ENCODE measurements around the gene SEMA4D.

SEMA4D gene

DNA sequence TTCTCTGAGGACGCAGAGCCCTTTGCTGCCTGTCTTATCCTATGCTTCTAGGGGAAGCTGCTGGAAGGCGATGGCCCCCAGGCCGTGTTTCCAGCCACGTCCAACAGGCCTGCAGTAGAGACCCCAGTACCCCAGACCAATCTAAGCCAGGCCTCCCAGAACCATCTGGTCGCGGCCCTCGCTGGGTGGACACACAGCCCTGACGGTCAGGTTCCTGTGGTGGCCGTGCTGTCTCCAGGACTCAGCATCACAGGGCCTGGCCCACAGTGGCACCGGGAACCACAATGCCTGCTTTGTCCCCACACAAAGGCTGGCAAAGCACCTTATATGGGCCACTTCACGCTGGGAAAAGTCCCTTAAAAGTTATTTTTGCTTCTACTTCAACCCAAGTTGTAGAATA is 44.5 kb downstream of the SEMA4D start:
- TF ChIP-seq POLR2A (IDR thresholded peaks at IDR 0.05; ENCODE audit: low read depth, low read length): no peak
- FAIRE-seq (no peak), DNase-seq (ENCODE audit: insufficient read length, low spot score) (no peak)

GRCh38 chr9:89452561-89452960 is 45.4 kb downstream of the SEMA4D start:
- FAIRE-seq (no peak), DNase-seq (ENCODE audit: insufficient read length, low spot score) (no peak)
- no peak for TF ChIP-seq POLR2A (IDR thresholded peaks at IDR 0.05; ENCODE audit: low read depth, low read length)

DNA sequence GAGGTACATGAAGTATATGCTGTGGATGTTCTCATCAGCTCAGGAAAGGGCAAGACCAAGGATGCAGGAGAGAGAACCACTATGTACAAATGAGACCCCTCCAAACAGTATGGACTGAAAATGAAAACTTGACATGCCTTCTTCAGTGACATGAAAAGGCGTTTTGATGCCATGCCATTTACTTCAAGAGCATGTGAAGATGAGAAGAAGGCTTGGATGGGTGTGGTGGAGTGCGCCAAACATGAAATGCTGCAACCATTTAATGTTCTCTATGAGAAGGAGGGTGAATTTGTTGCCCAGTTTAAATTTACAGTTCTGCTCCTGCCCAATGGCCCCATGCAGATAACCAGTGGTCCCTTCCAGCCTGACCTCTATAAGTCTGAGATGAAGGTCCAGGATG is 47.7 kb downstream of the SEMA4D start:
- no peak for TF ChIP-seq POLR2A (IDR thresholded peaks at IDR 0.05; ENCODE audit: low read depth, low read length)
- no peak for DNase-seq (ENCODE audit: insufficient read length, low spot score)
- FAIRE-seq: no peak

- no peak for TF ChIP-seq POLR2A (IDR thresholded peaks at IDR 0.05; ENCODE audit: low read depth, low read length)
- DNase-seq (ENCODE audit: insufficient read length, low spot score): no peak
- no peak for FAIRE-seq
These were observed 48.6 kb downstream of the SEMA4D start for GRCh38 chr9:89449261-89449671.

GRCh38 chr9:89448821-89449220 is 49.1 kb downstream of the SEMA4D start:
- DNase-seq (ENCODE audit: insufficient read length, low spot score) (no peak), FAIRE-seq (no peak)
- no peak for TF ChIP-seq POLR2A (IDR thresholded peaks at IDR 0.05; ENCODE audit: low read depth, low read length)

DNA sequence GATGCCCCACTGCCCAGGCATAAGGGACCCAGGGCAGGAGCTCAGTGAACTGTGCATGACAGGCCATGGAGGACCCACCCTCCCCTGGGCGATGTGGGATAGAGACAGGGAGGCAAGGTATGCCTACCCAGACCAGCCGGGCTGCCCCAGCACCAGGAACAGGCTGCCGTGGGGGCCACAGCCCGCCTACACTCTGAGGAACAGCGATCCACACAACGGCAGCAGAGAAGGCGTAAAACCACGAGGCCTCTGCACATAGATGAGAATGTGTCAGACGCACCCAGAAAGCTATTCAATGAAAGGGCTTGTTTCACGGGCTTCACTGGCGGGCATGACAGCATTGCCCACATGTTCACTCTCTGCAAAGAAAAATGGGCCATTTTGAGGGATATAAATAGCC is 49.5 kb downstream of the SEMA4D start:
- FAIRE-seq: no peak
- TF ChIP-seq POLR2A (IDR thresholded peaks at IDR 0.05; ENCODE audit: low read depth, low read length): no peak
- DNase-seq (ENCODE audit: insufficient read length, low spot score): no peak

- FAIRE-seq (no peak), DNase-seq (ENCODE audit: insufficient read length, low spot score) (no peak)
- TF ChIP-seq POLR2A (IDR thresholded peaks at IDR 0.05; ENCODE audit: low read depth, low read length): no peak
These were observed 50.5 kb downstream of the SEMA4D start for GRCh38 chr9:89447416-89447815.

DNA sequence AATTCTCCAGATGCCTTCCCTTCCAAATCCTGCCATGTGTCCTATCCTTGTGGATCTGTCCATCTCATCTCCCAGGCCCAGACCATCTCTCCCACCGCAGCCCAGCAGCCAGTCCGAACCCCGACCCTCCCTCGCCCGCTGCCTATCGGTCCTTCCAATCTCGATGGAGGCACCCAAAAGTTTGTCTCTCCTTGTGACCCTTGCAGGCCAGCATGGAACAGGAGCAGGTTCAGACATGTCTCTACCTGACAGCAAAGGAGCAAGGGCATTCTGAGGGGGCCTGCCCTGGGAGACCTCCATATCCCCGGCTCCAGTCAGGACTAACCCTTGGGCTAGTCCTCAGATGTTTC is 51.0 kb downstream of the SEMA4D start:
- no peak for TF ChIP-seq POLR2A (IDR thresholded peaks at IDR 0.05; ENCODE audit: low read depth, low read length)
- DNase-seq (ENCODE audit: insufficient read length, low spot score) (no peak), FAIRE-seq (no peak)

GRCh38 chr9:89446261-89446960 is 51.5 kb downstream of the SEMA4D start:
- no peak for TF ChIP-seq POLR2A (IDR thresholded peaks at IDR 0.05; ENCODE audit: low read depth, low read length)
- DNase-seq (ENCODE audit: insufficient read length, low spot score) (no peak), FAIRE-seq (no peak)

GRCh38 chr9:89445801-89446251 is 52.1 kb downstream of the SEMA4D start:
- no peak for TF ChIP-seq POLR2A (IDR thresholded peaks at IDR 0.05; ENCODE audit: low read depth, low read length)
- FAIRE-seq: no peak
- DNase-seq (ENCODE audit: insufficient read length, low spot score): no peak

- DNase-seq (ENCODE audit: insufficient read length, low spot score) (no peak), FAIRE-seq (no peak)
- TF ChIP-seq POLR2A (IDR thresholded peaks at IDR 0.05; ENCODE audit: low read depth, low read length): no peak
These were observed 52.8 kb downstream of the SEMA4D start for GRCh38 chr9:89444925-89445765.

- no peak for FAIRE-seq
- no peak for DNase-seq (ENCODE audit: insufficient read length, low spot score)
- TF ChIP-seq POLR2A (IDR thresholded peaks at IDR 0.05; ENCODE audit: low read depth, low read length): no peak
These were observed 53.6 kb downstream of the SEMA4D start for GRCh38 chr9:89444274-89444673.

DNA sequence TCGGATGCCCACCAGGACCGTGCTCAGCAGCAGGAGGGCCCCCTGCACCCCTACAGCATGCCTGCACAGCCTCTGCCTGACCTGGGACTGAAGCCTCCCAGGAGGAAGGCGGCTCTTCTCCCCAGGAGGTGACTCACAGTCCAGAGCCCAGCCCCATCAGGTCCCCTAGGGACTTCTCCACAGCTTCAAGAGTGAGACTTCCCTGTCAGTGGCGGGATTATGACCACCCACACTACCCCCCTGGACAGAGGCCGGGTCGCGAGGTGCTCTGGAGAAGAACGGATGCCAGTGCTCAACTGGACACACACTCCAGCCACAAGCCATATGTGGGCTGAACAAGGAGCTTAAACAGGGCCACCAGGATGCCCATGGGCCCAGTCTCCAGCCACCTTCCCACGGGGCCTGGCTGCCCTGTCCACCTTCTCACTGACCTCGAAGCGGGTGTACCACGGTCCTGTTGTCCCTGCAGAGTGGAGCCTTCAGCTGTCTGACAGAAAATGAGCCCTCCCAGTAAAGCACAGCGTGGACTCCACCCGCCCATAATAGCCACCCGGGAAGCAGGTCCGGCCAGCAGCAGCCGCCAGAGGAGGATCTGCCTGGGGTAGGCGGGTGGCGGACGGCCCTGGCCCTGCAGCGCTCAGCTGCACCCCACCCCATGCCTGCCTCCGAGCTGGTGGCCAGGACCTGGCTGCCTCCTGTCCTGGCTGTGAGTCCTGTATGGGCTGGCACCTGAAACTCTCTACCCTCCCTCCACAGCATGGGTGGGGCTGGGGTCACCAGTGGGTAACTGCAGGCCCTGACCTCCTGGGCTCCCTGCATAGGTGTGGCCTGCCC is 54.7 kb downstream of the SEMA4D start:
- no peak for FAIRE-seq
- TF ChIP-seq POLR2A (IDR thresholded peaks at IDR 0.05; ENCODE audit: low read depth, low read length): no peak
- DNase-seq (ENCODE audit: insufficient read length, low spot score): peak; percentile 71

DNA sequence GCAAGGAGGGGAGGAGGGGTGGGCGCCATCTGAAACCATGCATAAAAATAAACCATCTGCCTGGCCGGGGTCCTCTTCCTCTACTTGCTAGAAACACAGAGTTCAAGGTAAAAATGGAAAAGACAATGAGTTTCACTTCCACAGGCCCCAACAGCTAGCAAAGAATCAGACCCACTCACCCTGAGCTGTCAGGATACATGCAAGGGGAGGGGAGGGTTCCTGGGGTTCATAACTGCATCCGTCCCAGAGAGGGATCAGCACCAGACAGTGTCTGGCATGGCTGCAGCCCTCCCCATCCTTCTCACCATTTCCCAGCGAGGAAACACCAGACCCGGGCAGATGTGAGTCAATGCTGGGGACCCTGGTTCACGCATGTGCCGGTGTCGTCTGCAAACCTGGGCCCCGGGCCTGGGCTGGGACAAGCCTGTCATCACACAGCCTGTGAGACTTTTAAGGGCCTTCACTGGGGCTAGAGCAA is 55.4 kb downstream of the SEMA4D start:
- TF ChIP-seq POLR2A (IDR thresholded peaks at IDR 0.05; ENCODE audit: low read depth, low read length): no peak
- no peak for FAIRE-seq
- no peak for DNase-seq (ENCODE audit: insufficient read length, low spot score)
